HEK293T (cell line): ENCODE results near the gene FNDC5.
A peak's percentile ranks its signal among the peaks of the same experiment; 100 is the strongest.

Source experiments
- CTCF ChIA-PET: fragments of 350-600 bp; formaldehyde crosslinking; extraction: SDS; loops from one replicate; lab custom pipeline; 2021; ENCODE audit warnings: antibody characterized with exemption, inconsistent platforms; lab: Yijun Ruan, JAX
- POLR2A ChIA-PET: fragments of 350-600 bp; formaldehyde crosslinking; extraction: SDS; loops from one replicate; lab custom pipeline; 2020; ENCODE audit warnings: antibody characterized with exemption, inconsistent platforms; lab: Yijun Ruan, JAX
- DNase-seq: peaks from one replicate; pipeline ENCODE4 v3.0.0; 2012; ENCODE audit warnings: mixed read lengths; ENCODE audit errors: extremely low spot score
- ARNT ChIP-seq: fragments of 450-650 bp; IDR thresholded peaks from 2 replicates; pipeline ENCODE4 v1.6.1; 2017; ENCODE audit warnings: mild to moderate bottlenecking
- BHLHE40 ChIP-seq: fragments of 450-650 bp; IDR thresholded peaks from 2 replicates; pipeline ENCODE4 v1.6.1; 2016; ENCODE audit warnings: mild to moderate bottlenecking, moderate library complexity, borderline replicate concordance
- CTBP1 ChIP-seq: fragments of 450-650 bp; IDR thresholded peaks from 2 replicates; pipeline ENCODE4 v1.6.1; 2016; ENCODE audit warnings: borderline replicate concordance
- ELF4 ChIP-seq: fragments of 450-650 bp; IDR thresholded peaks from 2 replicates; pipeline ENCODE4 v1.6.1; 2017; ENCODE audit warnings: antibody characterized with exemption
- FOXA1 ChIP-seq: fragments of 450-650 bp; IDR thresholded peaks from 2 replicates; pipeline ENCODE4 v1.6.1; 2016; ENCODE audit warnings: mild to moderate bottlenecking
- FOXK2 ChIP-seq: fragments of 450-650 bp; IDR thresholded peaks from 2 replicates; pipeline ENCODE4 v1.6.1; 2016; ENCODE audit warnings: mild to moderate bottlenecking
- FOXM1 ChIP-seq: fragments of 450-650 bp; IDR thresholded peaks from 2 replicates; pipeline ENCODE4 v1.6.1; 2017; ENCODE audit warnings: mild to moderate bottlenecking, borderline replicate concordance
- HDGF ChIP-seq: fragments of 450-650 bp; IDR thresholded peaks from 2 replicates; pipeline ENCODE4 v1.6.1; 2017; ENCODE audit warnings: antibody characterized with exemption, borderline replicate concordance
- L3MBTL2 ChIP-seq: fragments of 450-650 bp; conservative IDR thresholded peaks from 2 replicates; pipeline ENCODE4 v1.6.1; 2016; ENCODE audit warnings: mild to moderate bottlenecking
- LEF1 ChIP-seq: fragments of 450-650 bp; IDR thresholded peaks from 2 replicates; pipeline ENCODE4 v1.6.1; 2017; ENCODE audit warnings: mild to moderate bottlenecking, borderline replicate concordance
- NFRKB ChIP-seq: fragments of 450-650 bp; IDR thresholded peaks from 2 replicates; pipeline ENCODE4 v1.6.1; 2016; ENCODE audit warnings: mild to moderate bottlenecking, moderate library complexity
- PKNOX1 ChIP-seq: fragments of 450-650 bp; IDR thresholded peaks from 2 replicates; pipeline ENCODE4 v1.6.1; 2016
- SP1 ChIP-seq: fragments of 450-650 bp; IDR thresholded peaks from 2 replicates; pipeline ENCODE4 v1.6.1; 2017
- SUZ12 ChIP-seq: fragments of 450-650 bp; IDR thresholded peaks from 2 replicates; pipeline ENCODE4 v1.6.1; 2016; ENCODE audit warnings: mild to moderate bottlenecking
- TARDBP ChIP-seq: fragments of 450-650 bp; IDR thresholded peaks from 2 replicates; pipeline ENCODE4 v1.6.1; 2016
- ZNF384 ChIP-seq: fragments of 450-650 bp; IDR thresholded peaks from 2 replicates; pipeline ENCODE4 v1.6.1; 2016

The FNDC5 gene

GRCh38 chr1:32892368-32893197, 21.9 kb upstream of the FNDC5 start:
- TF ChIP-seq L3MBTL2 (peak; percentile 55), TARDBP (no peak), CTBP1 (no peak)
- peak; percentile 91 for DNase-seq
- CTCF ChIA-PET: interaction anchor here (0.5 to 1.8 kb wide), 14 partner anchors 9 to 1095 kb away, joined by 3 to 10 read pairs (median 3); no protein-coding TSS in a partner anchor
- POLR2A ChIA-PET: no interaction called here

GRCh38 chr1:32891630-32892029, 20.9 kb upstream of the FNDC5 start:
- TF ChIP-seq PKNOX1: no peak
- no peak for TF ChIP-seq BHLHE40
- no peak for TF ChIP-seq FOXK2
- TF ChIP-seq HDGF: no peak
- no peak for TF ChIP-seq L3MBTL2
- no peak for TF ChIP-seq ELF4
- TF ChIP-seq ZNF384: no peak
- TF ChIP-seq SUZ12: no peak
- TF ChIP-seq TARDBP: no peak
- TF ChIP-seq NFRKB: no peak
- TF ChIP-seq CTBP1: no peak
- no peak for TF ChIP-seq LEF1
- no peak for TF ChIP-seq FOXM1
- TF ChIP-seq SP1: no peak
- TF ChIP-seq FOXA1: no peak
- TF ChIP-seq ARNT: no peak
- ChIA-PET CTCF (interaction anchor here (0.6 to 1.9 kb wide), 4 partner anchors 10 to 32 kb away, joined by 3 to 10 read pairs (median 6); no protein-coding TSS in a partner anchor), POLR2A (no interaction called here)
- no peak for DNase-seq

- TF ChIP-seq HDGF (no peak), FOXA1 (no peak), ARNT (no peak), SP1 (no peak), PKNOX1 (no peak), ZNF384 (no peak), L3MBTL2 (no peak), BHLHE40 (no peak), LEF1 (no peak), ELF4 (no peak), SUZ12 (no peak), FOXM1 (no peak), TARDBP (no peak), FOXK2 (no peak), CTBP1 (no peak), NFRKB (no peak)
- DNase-seq: no peak
- POLR2A ChIA-PET: no interaction called here
- CTCF ChIA-PET: interaction anchor here (1.0 to 1.9 kb wide), 2 partner anchors 9 to 15 kb away, joined by 4 to 7 read pairs; no protein-coding TSS in a partner anchor
Measured at GRCh38 chr1:32891241-32891570, 20.5 kb upstream of the FNDC5 start.

- POLR2A ChIA-PET: interaction anchor here (1.0 kb wide), 1 partner anchor 10 kb away, joined by 3 read pairs; no protein-coding TSS in a partner anchor
Measured at GRCh38 chr1:32890516-32891240, 20.0 kb upstream of the FNDC5 start.

GRCh38 chr1:32889731-32890278, 19.1 kb upstream of the FNDC5 start:
- TF ChIP-seq SUZ12 (no peak), LEF1 (no peak), CTBP1 (no peak), FOXM1 (no peak), HDGF (no peak), BHLHE40 (no peak), L3MBTL2 (no peak)
- DNase-seq: no peak
- CTCF ChIA-PET: interaction anchor here (1.9 kb wide), 1 partner anchor 14 kb away, joined by 7 read pairs; no protein-coding TSS in a partner anchor
- POLR2A ChIA-PET: interaction anchor here (1.0 kb wide), 1 partner anchor 9 kb away, joined by 3 read pairs; no protein-coding TSS in a partner anchor

More at GRCh38 chr1:32890516-32891240, 20.0 kb upstream of the FNDC5 start:
- no peak for DNase-seq
- CTCF ChIA-PET: interaction anchor here (1.0 to 1.9 kb wide), 2 partner anchors 9 to 14 kb away, joined by 4 to 7 read pairs; no protein-coding TSS in a partner anchor
- no peak for TF ChIP-seq ELF4
- no peak for TF ChIP-seq PKNOX1
- no peak for TF ChIP-seq NFRKB
- no peak for TF ChIP-seq CTBP1
- no peak for TF ChIP-seq FOXK2
- TF ChIP-seq BHLHE40: no peak
